GM19328 (cell line): ENCODE results near the gene SPR.
"Not testable (repeated sequence)": the region's sequence is repeated elsewhere in the genome, so short reads cannot be mapped to it uniquely, and the experiment has no call there.

Source experiments
- ATAC-seq: cut with Tn5 transposase; IDR thresholded peaks from one replicate; pipeline ENCODE4 v1.9.1; 2021; ENCODE audit warnings: mild to moderate bottlenecking, moderate library complexity; ENCODE audit not compliant: unreplicated experiment

Gene SPR

GRCh38 chr2:72888438-72889202 lies 1.4 kb downstream of the SPR start:
- no peak for ATAC-seq

- no peak for ATAC-seq
Measured at GRCh38 chr2:72889991-72890390, 2.8 kb downstream of the SPR start.

- no peak for ATAC-seq
Measured at GRCh38 chr2:72891091-72891818, 4.0 kb downstream of the SPR start.

GRCh38 chr2:72892506-72893173 lies 5.4 kb downstream of the SPR start:
- no peak for ATAC-seq

- no peak for ATAC-seq
Measured at GRCh38 chr2:72893594-72894319, 6.5 kb downstream of the SPR start.

GRCh38 chr2:72894514-72894913 lies 7.3 kb downstream of the SPR start:
- ATAC-seq, result no peak

DNA sequence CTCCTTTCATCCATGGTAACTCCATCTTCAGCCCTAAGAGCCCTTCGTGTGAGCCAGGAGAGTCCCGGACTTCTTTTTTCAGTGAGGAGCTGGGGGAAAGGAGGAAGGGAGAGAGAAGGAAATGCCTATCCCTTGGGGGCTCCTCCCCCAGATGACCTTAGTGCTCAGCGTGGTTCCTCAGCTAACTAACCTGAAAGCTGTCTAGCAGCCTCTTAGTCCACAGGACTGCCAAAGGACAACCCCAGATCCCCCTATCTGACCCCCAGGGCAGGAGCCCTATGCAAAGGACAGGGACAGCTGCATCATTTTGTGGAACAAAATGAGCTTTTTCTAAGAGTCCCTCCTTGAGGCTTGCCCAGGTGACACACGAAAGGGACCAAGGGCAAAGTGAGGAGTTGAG lies 7.9 kb downstream of the SPR start:
- ATAC-seq, result no peak

DNA sequence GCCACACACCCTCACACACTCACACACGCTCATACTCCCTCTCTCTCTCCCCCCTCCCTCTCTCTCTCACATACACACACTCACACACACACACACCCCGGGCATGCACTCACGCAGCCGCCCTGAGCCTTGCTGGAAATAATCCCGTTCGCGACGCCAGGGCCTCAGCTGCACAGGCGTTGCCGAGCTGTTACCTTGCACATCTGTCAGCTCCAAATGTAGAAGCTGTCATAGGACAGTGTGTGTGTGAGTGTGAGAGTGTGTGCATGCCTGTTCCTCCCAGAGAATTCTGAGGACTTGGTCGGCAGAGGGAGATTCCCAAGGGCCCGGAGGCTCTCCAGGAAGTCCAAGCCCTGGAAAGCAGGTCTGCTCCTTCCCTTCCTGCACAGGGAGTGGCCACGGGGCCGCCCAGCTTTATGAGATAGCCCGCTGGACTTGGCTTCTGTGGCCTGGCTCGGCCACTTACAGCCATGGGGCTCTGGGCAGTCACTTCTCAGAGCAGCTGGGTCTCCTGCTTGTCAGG lies 8.6 kb downstream of the SPR start:
- ATAC-seq, result no peak

DNA sequence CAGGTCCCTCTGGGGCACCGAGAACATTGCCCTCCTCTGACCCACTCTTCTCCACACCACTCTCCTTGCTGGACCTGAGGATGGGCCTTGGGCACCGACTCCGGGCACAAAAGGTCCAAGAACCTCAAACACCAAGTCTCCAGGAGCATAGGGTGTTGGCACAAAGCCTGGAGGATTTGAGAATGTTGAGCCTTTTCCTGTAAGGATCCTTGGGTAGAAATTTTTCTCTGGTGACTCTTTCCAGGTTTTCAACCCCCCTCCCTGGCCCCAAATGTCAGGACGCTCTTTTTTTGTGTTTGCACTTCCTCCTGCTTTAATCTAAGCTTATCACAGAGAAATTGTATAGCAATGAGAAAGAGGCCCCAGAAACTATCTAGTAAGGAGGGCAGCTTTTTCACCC lies 9.2 kb downstream of the SPR start:
- no peak for ATAC-seq

DNA sequence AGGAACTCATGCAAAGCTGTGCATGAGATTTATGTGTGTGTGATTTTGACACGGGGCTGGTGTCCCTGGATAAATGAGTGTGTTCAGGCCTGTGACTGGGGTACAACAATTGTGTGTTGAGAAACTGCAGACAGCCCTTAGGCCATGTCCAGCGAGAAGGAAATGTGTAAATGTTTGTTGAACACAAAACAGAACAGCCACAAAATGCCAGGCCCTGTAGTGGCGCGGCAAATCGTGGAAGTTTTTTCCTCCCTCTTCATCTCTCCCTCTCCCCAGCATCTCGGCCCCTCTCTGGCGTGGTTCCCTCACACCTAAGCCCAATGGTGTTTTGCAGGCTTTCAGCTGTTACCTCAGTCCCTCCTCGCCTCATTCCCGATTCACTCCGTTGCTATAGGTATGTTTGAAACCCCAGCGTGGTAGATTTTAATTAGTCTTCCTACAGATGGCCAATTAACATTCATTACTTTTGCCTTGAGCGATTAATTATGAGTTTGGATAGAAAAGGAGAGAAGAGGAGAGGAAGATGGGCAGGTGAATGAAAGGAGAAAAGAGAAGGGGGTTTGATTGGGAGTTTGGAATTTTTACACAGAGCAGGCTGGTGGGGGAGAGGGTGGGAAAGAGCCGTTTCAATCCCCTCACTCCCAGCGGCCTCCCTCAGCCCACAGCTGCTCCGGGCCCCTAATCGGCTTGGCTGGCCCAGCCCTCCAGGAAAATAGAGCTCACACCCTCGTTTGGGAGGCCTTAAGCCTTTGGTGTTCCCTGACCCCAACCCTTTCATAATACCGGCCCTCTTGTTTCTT lies 10.8 kb downstream of the SPR start:
- no peak for ATAC-seq

DNA sequence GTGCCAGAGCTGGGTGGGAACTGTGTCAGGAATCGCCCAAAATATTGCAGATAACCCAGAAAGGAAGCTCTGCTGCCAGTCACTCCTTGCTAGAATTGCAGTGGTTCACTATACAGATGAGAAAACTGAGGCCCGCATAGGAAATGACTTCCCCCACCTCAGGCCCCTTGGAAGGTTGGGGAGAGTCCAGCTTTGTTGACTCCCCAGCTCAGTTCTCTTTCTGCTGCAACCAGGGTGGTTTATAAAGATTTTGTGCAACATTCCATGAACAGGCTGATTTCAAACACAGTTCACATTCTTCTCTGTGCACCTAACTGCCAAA lies 11.3 kb downstream of the SPR start:
- no peak for ATAC-seq

GRCh38 chr2:72900191-72900825 lies 13.1 kb downstream of the SPR start:
- ATAC-seq, result no peak

GRCh38 chr2:72901426-72901825 lies 14.2 kb downstream of the SPR start:
- ATAC-seq, result no peak

GRCh38 chr2:72907369-72907768 lies 20.2 kb downstream of the SPR start:
- not testable (repeated sequence) for ATAC-seq

DNA sequence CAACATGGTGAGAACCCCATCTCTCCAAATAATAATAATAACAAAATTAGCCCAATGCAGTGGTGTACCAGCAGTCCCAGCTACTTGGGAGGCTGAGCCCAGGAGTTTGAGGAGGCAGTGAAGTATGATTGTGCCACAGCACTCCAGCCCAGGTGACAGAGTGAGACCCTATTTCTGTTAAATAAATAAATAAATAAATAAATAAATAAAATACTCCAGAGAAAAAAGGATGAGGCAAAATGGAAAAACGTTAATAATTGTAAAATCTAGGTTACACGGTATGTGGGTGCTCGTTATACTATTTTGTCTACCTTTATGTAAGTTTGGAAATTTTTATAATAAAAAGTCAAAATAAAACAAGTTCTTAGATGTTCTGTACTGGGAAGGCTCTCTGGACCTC lies 21.5 kb downstream of the SPR start:
- no peak for ATAC-seq

- no peak for ATAC-seq
Measured at GRCh38 chr2:72911256-72911655, 24.0 kb downstream of the SPR start.

- no peak for ATAC-seq
Measured at GRCh38 chr2:72913486-72914205, 26.4 kb downstream of the SPR start.

DNA sequence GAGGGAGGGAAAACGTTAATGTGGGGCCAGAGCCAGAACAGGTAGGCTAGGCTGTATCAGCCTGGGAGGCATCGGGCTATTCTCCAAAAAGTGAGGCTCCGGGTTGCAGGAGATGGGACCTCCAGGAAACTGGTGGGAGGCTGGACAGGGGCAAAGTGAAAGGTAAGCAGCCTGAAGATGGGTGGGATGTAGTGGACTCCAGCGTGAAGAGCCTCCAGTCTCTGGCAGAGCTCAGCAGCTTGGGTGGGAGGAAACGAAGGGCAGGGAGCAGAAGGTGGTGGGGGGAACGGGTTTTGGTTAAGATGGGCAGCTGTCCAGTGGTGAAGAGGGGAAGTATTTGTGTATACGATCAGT lies 27.0 kb downstream of the SPR start:
- ATAC-seq, result no peak

- no peak for ATAC-seq
Measured at GRCh38 chr2:72914589-72915319, 27.5 kb downstream of the SPR start.
